Measurements from ENCODE around the gene HAUS7.

Gene HAUS7

DNA sequence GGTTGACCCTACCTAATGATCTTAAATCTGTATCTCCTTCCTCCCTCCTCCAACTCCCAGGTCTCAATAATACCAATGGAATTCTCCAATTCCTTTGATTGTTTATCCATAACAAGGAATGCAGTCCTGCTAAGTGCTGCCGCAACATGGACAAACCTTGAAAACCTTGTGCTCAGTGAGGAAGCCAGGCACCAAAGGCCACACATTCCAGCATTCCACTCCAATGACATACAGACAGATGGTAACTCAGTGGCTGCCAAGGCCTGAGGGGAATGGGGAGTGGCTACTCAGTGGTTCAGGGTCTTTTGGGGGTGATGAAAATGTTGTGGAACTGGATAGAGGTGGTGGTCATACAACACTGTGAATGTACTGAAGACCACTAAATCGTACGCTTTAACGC lies 10.4 kb downstream of the HAUS7 start:
- peak; percentile 54 for ATAC-seq
- TF ChIP-seq, protein P1, sequence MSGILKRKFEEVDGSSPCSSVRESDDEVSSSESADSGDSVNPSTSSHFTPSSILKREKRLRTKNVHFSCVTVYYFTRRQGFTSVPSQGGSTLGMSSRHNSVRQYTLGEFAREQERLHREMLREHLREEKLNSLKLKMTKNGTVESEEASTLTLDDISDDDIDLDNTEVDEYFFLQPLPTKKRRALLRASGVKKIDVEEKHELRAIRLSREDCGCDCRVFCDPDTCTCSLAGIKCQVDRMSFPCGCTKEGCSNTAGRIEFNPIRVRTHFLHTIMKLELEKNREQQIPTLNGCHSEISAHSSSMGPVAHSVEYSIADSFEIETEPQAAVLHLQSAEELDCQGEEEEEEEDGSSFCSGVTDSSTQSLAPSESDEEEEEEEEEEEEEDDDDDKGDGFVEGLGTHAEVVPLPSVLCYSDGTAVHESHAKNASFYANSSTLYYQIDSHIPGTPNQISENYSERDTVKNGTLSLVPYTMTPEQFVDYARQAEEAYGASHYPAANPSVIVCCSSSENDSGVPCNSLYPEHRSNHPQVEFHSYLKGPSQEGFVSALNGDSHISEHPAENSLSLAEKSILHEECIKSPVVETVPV (CRISPR knock-in tag; IDR thresholded peaks at IDR 0.05), result no peak
- no peak for TF ChIP-seq ZNF8 (CRISPR knock-in tag; IDR thresholded peaks at IDR 0.05)
- TF ChIP-seq ZNF565 (CRISPR knock-in tag; conservative IDR thresholded peaks at IDR 0.05; ENCODE audit: low read depth), result no peak
- TF ChIP-seq, protein P2, sequence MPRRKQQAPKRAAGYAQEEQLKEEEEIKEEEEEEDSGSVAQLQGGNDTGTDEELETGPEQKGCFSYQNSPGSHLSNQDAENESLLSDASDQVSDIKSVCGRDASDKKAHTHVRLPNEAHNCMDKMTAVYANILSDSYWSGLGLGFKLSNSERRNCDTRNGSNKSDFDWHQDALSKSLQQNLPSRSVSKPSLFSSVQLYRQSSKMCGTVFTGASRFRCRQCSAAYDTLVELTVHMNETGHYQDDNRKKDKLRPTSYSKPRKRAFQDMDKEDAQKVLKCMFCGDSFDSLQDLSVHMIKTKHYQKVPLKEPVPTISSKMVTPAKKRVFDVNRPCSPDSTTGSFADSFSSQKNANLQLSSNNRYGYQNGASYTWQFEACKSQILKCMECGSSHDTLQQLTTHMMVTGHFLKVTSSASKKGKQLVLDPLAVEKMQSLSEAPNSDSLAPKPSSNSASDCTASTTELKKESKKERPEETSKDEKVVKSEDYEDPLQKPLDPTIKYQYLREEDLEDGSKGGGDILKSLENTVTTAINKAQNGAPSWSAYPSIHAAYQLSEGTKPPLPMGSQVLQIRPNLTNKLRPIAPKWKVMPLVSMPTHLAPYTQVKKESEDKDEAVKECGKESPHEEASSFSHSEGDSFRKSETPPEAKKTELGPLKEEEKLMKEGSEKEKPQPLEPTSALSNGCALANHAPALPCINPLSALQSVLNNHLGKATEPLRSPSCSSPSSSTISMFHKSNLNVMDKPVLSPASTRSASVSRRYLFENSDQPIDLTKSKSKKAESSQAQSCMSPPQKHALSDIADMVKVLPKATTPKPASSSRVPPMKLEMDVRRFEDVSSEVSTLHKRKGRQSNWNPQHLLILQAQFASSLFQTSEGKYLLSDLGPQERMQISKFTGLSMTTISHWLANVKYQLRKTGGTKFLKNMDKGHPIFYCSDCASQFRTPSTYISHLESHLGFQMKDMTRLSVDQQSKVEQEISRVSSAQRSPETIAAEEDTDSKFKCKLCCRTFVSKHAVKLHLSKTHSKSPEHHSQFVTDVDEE (CRISPR knock-in tag; IDR thresholded peaks at IDR 0.05), result no peak
- no peak for TF ChIP-seq ARNTL (CRISPR knock-in tag; IDR thresholded peaks at IDR 0.05; ENCODE audit: borderline replicate concordance, low read depth)
- TF ChIP-seq ISL1 (CRISPR knock-in tag; IDR thresholded peaks at IDR 0.05), result no peak
- no peak for TF ChIP-seq ZFP30 (CRISPR knock-in tag; IDR thresholded peaks at IDR 0.05)
- no peak for TF ChIP-seq ZNF70 (CRISPR knock-in tag; IDR thresholded peaks at IDR 0.05)

DNA sequence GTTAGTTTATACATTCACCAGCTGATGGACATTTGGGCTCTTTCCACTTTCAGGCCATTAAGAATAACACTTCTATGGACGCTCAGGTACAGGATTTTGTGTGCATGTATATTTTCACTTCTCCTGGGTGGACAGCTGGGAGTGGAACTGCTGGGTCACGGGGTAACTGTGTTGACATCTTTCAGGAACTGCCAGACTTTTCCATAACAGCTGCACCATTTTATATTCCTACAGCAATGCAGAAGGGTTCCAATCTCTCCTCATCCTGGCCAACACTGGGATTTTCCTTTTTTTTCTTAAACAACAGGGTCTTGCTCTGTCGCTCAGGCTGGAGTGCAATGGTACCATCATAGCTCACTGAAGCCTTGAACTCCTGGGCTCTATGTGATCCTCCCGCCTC lies 11.9 kb downstream of the HAUS7 start:
- ATAC-seq, result no peak
- TF ChIP-seq ISL1 (CRISPR knock-in tag; IDR thresholded peaks at IDR 0.05) (no peak), ZNF70 (CRISPR knock-in tag; IDR thresholded peaks at IDR 0.05) (no peak), ZFP3 (CRISPR knock-in tag; IDR thresholded peaks at IDR 0.05) (no peak), ZNF565 (CRISPR knock-in tag; conservative IDR thresholded peaks at IDR 0.05; ENCODE audit: low read depth) (no peak), RARB (CRISPR knock-in tag; IDR thresholded peaks at IDR 0.05) (no peak)
- TF ChIP-seq, protein P3, sequence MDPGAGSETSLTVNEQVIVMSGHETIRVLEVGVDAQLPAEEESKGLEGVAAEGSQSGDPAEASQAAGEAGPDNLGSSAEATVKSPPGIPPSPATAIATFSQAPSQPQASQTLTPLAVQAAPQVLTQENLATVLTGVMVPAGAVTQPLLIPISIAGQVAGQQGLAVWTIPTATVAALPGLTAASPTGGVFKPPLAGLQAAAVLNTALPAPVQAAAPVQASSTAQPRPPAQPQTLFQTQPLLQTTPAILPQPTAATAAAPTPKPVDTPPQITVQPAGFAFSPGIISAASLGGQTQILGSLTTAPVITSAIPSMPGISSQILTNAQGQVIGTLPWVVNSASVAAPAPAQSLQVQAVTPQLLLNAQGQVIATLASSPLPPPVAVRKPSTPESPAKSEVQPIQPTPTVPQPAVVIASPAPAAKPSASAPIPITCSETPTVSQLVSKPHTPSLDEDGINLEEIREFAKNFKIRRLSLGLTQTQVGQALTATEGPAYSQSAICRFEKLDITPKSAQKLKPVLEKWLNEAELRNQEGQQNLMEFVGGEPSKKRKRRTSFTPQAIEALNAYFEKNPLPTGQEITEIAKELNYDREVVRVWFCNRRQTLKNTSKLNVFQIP (CRISPR knock-in tag; IDR thresholded peaks at IDR 0.05; ENCODE audit: borderline replicate concordance, low read depth), result no peak

DNA sequence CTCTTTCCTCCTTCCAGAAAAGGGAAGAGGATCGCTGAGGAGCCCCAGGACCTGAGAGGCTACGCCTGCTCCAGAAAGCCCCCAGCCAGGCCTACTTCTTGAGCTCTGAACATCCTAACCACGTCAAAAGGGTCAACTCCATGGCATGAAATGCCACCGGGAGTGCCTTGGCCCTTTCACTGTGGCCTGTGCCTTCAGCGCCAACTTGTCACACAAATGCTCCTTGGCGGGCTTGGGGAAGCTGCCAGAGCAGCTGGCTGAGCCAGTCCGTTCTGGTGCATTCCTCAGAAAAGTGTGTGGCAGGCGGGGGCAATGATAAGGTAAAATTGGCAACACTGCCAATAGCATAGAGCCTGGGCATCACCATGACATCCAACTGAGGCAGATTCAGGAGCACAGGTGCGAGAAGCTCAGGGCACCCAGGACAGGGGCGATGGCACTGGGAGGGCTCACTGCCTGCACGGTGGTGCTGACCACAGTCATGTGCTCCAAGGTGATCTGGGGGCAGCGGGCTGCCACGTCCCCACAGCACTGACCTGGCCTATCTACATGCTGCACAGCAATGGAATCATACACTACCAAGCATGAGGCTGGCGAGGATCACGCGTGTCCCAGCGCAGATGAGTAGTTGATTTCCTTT lies 12.4 kb downstream of the HAUS7 start:
- TF ChIP-seq ZC3H10 (CRISPR knock-in tag; IDR thresholded peaks at IDR 0.05) (no peak), CSDC2 (CRISPR knock-in tag; IDR thresholded peaks at IDR 0.05) (no peak), TCF4 (CRISPR knock-in tag; IDR thresholded peaks at IDR 0.05; ENCODE audit: borderline replicate concordance) (no peak), ESRRG (CRISPR knock-in tag; IDR thresholded peaks at IDR 0.05) (no peak)
- ATAC-seq, result no peak

DNA sequence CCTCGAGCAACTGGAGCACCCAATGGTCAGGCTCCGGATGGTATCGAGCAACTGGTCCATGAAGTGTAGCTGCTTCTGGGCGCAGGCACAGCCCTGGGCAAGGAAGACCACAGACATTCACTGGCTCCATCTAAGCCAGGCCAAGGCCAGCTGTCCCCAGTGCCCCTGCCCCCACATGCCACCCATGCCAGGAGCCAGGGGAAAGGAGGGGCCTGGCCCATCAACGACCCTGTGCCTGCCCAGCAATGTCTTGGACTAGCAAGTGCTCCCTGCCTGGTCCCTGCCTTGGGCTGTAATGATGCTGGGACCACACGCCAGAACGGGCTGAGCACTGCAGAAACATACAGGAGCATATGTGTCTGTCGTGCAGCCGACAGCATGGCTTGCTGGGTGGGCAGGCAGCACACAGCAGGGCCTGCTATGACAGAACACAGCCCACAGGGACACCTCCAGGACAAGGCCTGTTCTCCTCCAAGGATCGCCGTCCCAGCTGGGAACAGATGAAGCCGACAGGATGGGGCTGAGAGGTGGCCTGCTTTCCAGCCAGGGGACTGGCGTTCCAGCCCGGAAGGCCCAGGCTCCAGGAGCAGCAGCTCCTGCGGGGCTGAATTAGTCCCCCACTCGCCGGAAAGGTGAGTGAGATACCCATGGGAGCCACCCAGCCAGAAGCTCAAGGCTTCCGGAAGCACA lies 13.1 kb downstream of the HAUS7 start:
- TF ChIP-seq ZFP3 (CRISPR knock-in tag; IDR thresholded peaks at IDR 0.05) (no peak), CSDC2 (CRISPR knock-in tag; IDR thresholded peaks at IDR 0.05) (no peak), ZNF70 (CRISPR knock-in tag; IDR thresholded peaks at IDR 0.05) (no peak), RARB (CRISPR knock-in tag; IDR thresholded peaks at IDR 0.05) (no peak), ZNF8 (CRISPR knock-in tag; IDR thresholded peaks at IDR 0.05) (no peak), ESRRG (CRISPR knock-in tag; IDR thresholded peaks at IDR 0.05) (no peak)
- TF ChIP-seq, protein P1 (CRISPR knock-in tag; IDR thresholded peaks at IDR 0.05), result no peak
- TF ChIP-seq, protein P4, sequence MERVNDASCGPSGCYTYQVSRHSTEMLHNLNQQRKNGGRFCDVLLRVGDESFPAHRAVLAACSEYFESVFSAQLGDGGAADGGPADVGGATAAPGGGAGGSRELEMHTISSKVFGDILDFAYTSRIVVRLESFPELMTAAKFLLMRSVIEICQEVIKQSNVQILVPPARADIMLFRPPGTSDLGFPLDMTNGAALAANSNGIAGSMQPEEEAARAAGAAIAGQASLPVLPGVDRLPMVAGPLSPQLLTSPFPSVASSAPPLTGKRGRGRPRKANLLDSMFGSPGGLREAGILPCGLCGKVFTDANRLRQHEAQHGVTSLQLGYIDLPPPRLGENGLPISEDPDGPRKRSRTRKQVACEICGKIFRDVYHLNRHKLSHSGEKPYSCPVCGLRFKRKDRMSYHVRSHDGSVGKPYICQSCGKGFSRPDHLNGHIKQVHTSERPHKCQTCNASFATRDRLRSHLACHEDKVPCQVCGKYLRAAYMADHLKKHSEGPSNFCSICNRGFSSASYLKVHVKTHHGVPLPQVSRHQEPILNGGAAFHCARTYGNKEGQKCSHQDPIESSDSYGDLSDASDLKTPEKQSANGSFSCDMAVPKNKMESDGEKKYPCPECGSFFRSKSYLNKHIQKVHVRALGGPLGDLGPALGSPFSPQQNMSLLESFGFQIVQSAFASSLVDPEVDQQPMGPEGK (CRISPR knock-in tag; IDR thresholded peaks at IDR 0.05; ENCODE audit: borderline replicate concordance), result no peak
- TF ChIP-seq, protein P2 (CRISPR knock-in tag; IDR thresholded peaks at IDR 0.05), result no peak
- no peak for ATAC-seq
